ENCODE results near the gene IL1RL2. TPM values are rescaled to one million over a fixed set of nuclear protein-coding genes. Genes with fewer than 3 reads are reported as not detected.
A peak's percentile ranks its signal among the peaks of the same experiment; 100 is the strongest.

Gene IL1RL2
- total and polyA plus RNA-seq, 7 donors: 0.27 to 0.90 (median 0.60) TPM; not detected in 4

DNA sequence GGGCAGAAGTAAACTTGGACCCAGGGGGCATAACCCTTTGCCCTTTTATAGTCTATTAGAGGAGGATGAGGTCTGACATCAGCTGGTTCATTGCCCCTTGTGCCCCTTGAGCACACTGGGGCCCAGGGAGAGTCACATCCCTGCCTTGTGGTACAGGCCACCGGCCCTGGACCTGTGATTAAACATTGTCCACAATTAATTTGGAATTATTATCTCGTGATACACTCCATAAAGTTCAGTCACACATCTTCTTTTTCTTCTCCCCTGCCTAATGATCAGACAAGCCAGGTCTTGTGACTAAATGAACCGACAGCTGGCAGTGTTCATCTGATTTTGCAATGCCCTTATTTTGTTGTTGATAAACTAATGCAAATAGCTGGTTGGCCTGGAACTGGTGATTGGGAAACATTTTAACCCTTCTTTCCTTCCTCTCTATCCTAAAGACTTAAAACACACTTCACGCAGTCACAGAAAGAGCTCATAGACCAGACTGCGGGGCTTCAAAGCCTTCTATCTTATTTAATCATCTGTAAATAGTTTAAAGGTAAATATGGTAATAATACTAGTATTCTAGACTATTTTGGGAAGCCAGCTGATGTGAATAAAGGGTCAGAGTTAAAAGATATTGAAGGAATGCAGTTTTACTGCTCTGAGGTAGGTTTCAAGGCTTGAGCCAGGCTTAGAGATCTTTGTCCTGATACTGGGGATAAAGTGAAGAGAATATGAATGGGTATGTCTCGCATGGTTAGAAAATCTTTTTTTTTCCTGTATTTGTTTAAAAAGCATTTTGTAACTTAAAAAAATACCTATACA is 30.9 kb upstream of the IL1RL2 start:
- Histone ChIP-seq H3K4me3 (no peak overlapping the region), H3K4me1 (peaks cover 0 to 9% (median 0%) of the 10 kb centered on the region in 4 donors), H3K9me3 (no peaks in the 10 kb centered on the region), H3K27ac (peak overlapping the region; percentile 32 to 61 (median 51)), H3K36me3 (peaks cover 0 to 50% (median 10%) of the 10 kb centered on the region in 4 donors), H3K27me3 (no peaks in the 10 kb centered on the region)
- WGBS, 2 donors: 75 to 76% methylated on average over 6 of the region's 6 CpGs
- TF ChIP-seq EP300 (IDR thresholded peaks at IDR 0.05): no peak
- no peak for TF ChIP-seq POLR2A (IDR thresholded peaks at IDR 0.05)
- TF ChIP-seq POLR2AphosphoS5 (IDR thresholded peaks at IDR 0.05): peak; percentile 33 to 69 (median 48)
- TF ChIP-seq, protein P1, sequence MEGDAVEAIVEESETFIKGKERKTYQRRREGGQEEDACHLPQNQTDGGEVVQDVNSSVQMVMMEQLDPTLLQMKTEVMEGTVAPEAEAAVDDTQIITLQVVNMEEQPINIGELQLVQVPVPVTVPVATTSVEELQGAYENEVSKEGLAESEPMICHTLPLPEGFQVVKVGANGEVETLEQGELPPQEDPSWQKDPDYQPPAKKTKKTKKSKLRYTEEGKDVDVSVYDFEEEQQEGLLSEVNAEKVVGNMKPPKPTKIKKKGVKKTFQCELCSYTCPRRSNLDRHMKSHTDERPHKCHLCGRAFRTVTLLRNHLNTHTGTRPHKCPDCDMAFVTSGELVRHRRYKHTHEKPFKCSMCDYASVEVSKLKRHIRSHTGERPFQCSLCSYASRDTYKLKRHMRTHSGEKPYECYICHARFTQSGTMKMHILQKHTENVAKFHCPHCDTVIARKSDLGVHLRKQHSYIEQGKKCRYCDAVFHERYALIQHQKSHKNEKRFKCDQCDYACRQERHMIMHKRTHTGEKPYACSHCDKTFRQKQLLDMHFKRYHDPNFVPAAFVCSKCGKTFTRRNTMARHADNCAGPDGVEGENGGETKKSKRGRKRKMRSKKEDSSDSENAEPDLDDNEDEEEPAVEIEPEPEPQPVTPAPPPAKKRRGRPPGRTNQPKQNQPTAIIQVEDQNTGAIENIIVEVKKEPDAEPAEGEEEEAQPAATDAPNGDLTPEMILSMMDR (IDR thresholded peaks at IDR 0.05): no peak
- peak; percentile 81 for DNase-seq
- intact Hi-C loops (cut with DNase I): no loop called here

DNA sequence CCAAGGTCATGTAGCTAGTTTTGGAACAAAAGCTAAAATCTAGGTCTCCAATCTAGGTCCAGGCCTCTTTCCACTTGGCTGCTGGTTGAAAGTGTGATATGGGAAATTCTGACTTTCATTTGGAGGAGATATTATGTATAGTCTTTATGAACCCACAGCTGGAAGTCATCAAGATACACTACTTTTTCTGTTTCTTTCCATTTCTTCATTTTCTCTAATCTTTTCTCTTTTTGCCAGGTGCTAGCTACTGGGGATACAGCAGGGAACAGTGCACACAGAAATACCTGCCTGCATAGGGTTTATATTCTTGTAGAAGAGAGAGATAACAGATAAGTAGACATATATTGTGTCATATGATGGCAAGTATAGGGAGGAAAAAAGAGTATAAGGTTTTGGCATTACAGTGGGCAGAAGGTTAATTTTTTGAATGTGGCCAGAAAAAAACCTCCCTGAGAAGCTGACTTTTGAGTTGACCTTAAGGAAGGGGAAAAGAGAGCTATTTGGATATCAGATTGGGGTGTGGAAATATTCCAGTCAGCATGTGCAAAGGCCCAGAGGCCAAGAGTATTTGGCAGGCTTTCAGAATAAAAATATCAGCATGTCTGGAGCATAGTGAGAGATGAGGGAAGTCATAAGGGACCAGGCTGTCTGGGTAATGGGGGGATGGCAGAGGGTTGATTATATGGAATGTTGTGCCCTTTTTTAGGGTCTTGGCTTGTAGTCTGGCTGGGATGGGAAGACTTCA is 28.6 kb upstream of the IL1RL2 start:
- no peak for DNase-seq
- Histone ChIP-seq H3K27me3 (no peaks in the 10 kb centered on the region), H3K4me3 (no peak overlapping the region), H3K36me3 (peaks cover 0 to 50% (median 10%) of the 10 kb centered on the region in 4 donors), H3K27ac (no peak overlapping the region), H3K4me1 (peaks cover 0 to 9% (median 0%) of the 10 kb centered on the region in 4 donors), H3K9me3 (no peaks in the 10 kb centered on the region)
- TF ChIP-seq POLR2A (IDR thresholded peaks at IDR 0.05) (no peak), POLR2AphosphoS5 (IDR thresholded peaks at IDR 0.05) (no peak), EP300 (IDR thresholded peaks at IDR 0.05) (no peak)
- TF ChIP-seq, protein P1 (IDR thresholded peaks at IDR 0.05): no peak
- intact Hi-C loops (cut with DNase I): no loop called here

DNA sequence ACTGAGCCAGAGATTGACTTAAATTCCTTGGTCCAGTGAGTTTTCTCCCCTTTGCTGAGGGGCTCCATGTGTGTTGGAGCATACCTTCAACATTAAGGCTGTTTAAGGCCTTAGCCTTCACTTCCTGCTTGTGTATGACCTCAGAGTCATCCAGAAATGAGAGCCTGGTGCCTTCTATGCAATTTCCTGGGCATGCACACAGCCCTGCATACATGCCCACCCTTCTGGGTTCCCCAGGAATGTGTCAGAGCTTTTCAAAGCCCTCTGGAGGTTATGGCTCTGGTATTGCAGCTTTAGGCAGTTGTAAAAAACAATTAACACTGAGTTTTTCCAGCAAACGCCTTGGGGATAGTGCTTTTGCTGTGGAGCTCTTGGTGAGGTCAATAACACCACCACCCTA is 27.5 kb upstream of the IL1RL2 start:
- no peak overlapping the region for H3K4me3 ChIP-seq
- H3K27me3 ChIP-seq: no peaks in the 10 kb centered on the region
- peaks cover 0 to 9% (median 0%) of the 10 kb centered on the region in 4 donors for H3K4me1 ChIP-seq
- H3K36me3 ChIP-seq: peaks cover 0 to 44% (median 8%) of the 10 kb centered on the region in 4 donors
- no peak overlapping the region for H3K27ac ChIP-seq
- intact Hi-C loops (cut with DNase I): no loop called here
- no peaks in the 10 kb centered on the region for H3K9me3 ChIP-seq
- DNase-seq: no peak
- WGBS, 2 donors: 5 to 55% methylated on average over 1 of the region's 1 CpG
- TF ChIP-seq POLR2A (IDR thresholded peaks at IDR 0.05): no peak
- TF ChIP-seq EP300 (IDR thresholded peaks at IDR 0.05): no peak
- no peak for TF ChIP-seq POLR2AphosphoS5 (IDR thresholded peaks at IDR 0.05)
- TF ChIP-seq, protein P1 (IDR thresholded peaks at IDR 0.05): no peak

DNA sequence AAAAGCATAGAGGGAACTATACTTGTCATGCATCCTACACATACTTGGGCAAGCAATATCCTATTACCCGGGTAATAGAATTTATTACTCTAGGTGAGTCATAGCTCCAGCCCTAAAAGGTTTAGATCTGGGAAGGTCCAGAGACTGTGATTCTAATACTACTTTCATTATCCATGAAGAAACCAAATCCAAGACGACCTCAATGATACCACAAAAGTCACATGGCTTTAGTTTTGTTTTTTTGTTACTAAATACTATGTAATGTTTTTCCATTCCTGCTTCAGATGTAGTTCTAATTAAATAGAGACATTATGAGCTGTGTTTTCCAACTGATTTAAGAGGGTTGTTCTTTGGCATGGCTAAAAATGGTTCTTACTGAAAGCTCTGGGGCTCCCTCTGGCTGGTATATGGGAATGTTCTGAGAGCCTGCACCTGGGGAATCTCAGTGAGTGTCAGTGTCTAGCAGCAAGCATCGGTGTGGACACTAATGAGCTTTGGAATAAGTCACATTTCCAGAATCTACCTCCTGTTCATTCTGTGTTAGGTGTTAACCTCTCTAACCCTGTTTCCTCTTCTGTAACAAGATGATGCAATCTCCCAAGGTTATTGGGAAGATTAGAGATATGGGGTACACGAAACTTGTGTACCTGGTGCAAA is 20.5 kb upstream of the IL1RL2 start:
- no peaks in the 10 kb centered on the region for H3K9me3 ChIP-seq
- TF ChIP-seq, protein P1 (IDR thresholded peaks at IDR 0.05): peak; percentile 71 to 78 (median 72)
- TF ChIP-seq POLR2AphosphoS5 (IDR thresholded peaks at IDR 0.05): peak in 2 of 4 donors; percentile 75 to 77
- TF ChIP-seq EP300 (IDR thresholded peaks at IDR 0.05): no peak
- no peak overlapping the region for H3K4me3 ChIP-seq
- H3K27me3 ChIP-seq: no peaks in the 10 kb centered on the region
- 26 to 46% methylated on average over 4 of the region's 4 CpGs for WGBS, 2 donors
- H3K4me1 ChIP-seq: peaks cover 0 to 16% (median 2%) of the 10 kb centered on the region in 4 donors
- H3K27ac ChIP-seq: peak overlapping the region in 2 of 4 donors; percentile 30 to 52
- DNase-seq: peak; percentile 77
- intact Hi-C loops (cut with DNase I): loop anchor here (1.0 to 5.0 kb wide), 4 partner anchors 24 to 284 kb away; partner anchors contain the start of gene IL1R1
- peaks cover 0 to 23% (median 0%) of the 10 kb centered on the region in 4 donors for H3K36me3 ChIP-seq
